BJ (cell line): ENCODE results near the gene CALHM2. TPM values are rescaled to one million over a fixed set of nuclear protein-coding genes. Genes with fewer than 3 reads are reported as not detected.

Experiments used
- CTCF ChIA-PET: fragments of 350-600 bp; formaldehyde crosslinking; extraction: SDS; loops from one replicate; lab custom pipeline; 2021; ENCODE audit warnings: antibody characterized with exemption, inconsistent platforms; lab: Yijun Ruan, JAX
- POLR2A ChIA-PET: fragments of 300-600 bp; sonication (Branson Sonifier 250); formaldehyde crosslinking; extraction: SDS; loops from one replicate; lab custom pipeline; 2021; ENCODE audit warnings: antibody characterized with exemption; lab: Charles Lee
- DNase-seq: peaks from one replicate; pipeline ENCODE4 v3.0.0-alpha.2; 2011; ENCODE audit warnings: low read depth
- H3K27me3 ChIP-seq: 2 replicates; pipeline ENCODE4 v1.6.0; 2011; ENCODE audit warnings: low read length; ENCODE audit not compliant: control insufficient read depth, insufficient read depth
- H3K36me3 ChIP-seq: 2 replicates; pipeline ENCODE4 v1.5.1; 2011; ENCODE audit warnings: low read length; ENCODE audit not compliant: control insufficient read depth, insufficient read depth
- H3K4me3 ChIP-seq: 2 replicates; pipeline ENCODE4 v1.5.1; 2011; ENCODE audit warnings: low read depth, mild to moderate bottlenecking, control low read depth, low read length
- polyA plus RNA-seq: library from polyadenylated mRNA; depleted of rRNA; stranded (reverse); fragments of >200 nt; gene quantifications from 2 replicates; pipeline ENCODE4 v1.2.3, GENCODE V29; 2011
- TF ChIP-seq, protein P1 (sequence below): IDR thresholded peaks from 2 replicates; pipeline ENCODE4 v1.5.1; 2011; ENCODE audit warnings: low read depth, mild to moderate bottlenecking, control low read depth, inconsistent platforms, low read length, moderate library complexity; ENCODE audit not compliant: insufficient read depth

Gene CALHM2
- polyA plus RNA-seq, 1 experiment = 80.1 TPM

- no peak for DNase-seq
Observed at GRCh38 chr10:103455235-103455634, 3.1 kb upstream of the CALHM2 start.

DNA sequence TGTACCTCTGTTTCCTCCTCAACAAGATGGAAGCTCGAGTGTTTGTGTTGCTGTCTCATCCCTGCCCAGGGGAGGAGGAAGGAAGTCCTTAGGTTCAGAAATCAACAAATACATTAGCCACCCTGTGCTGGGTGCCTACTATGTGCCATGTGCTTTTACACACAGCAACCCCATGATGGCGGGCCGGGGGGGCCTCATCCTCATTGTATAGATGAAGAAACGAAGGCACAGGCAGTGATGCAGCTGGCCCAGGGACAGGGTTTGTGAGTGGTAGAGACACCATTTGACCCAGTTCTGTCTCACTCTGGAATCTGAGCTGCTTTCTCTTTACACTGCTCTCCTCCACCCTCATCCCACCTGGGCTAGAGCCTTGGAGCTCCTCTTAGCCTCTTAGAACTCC is 1.9 kb upstream of the CALHM2 start:
- ChIA-PET POLR2A (no interaction called here), CTCF (interaction anchor here (1.0 kb wide), 1 partner anchor 26 kb away, joined by 3 read pairs; no protein-coding TSS in a partner anchor)
- TF ChIP-seq, protein P1, sequence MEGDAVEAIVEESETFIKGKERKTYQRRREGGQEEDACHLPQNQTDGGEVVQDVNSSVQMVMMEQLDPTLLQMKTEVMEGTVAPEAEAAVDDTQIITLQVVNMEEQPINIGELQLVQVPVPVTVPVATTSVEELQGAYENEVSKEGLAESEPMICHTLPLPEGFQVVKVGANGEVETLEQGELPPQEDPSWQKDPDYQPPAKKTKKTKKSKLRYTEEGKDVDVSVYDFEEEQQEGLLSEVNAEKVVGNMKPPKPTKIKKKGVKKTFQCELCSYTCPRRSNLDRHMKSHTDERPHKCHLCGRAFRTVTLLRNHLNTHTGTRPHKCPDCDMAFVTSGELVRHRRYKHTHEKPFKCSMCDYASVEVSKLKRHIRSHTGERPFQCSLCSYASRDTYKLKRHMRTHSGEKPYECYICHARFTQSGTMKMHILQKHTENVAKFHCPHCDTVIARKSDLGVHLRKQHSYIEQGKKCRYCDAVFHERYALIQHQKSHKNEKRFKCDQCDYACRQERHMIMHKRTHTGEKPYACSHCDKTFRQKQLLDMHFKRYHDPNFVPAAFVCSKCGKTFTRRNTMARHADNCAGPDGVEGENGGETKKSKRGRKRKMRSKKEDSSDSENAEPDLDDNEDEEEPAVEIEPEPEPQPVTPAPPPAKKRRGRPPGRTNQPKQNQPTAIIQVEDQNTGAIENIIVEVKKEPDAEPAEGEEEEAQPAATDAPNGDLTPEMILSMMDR = no peak
- Histone ChIP-seq H3K4me3 (no peak overlapping the region), H3K27me3 (no peaks in the 10 kb centered on the region), H3K36me3 (peaks cover 12% of the 10 kb centered on the region)
- DNase-seq = no peak

More at GRCh38 chr10:103455235-103455634, 3.1 kb upstream of the CALHM2 start:
- Histone ChIP-seq H3K27me3 (no peaks in the 10 kb centered on the region), H3K4me3 (no peak overlapping the region), H3K36me3 (peaks cover 2% of the 10 kb centered on the region; the same call in 1 of the 2 replicates)
- CTCF ChIA-PET = interaction anchor here (0.8 to 0.9 kb wide), 2 partner anchors 22 to 30 kb away, joined by 3 read pairs; no protein-coding TSS in a partner anchor
- POLR2A ChIA-PET = no interaction called here
- TF ChIP-seq, protein P1 = no peak

GRCh38 chr10:103452506-103453230 is 498 bp upstream of the CALHM2 start:
- TF ChIP-seq, protein P1 = no peak
- Histone ChIP-seq H3K27me3 (no peaks in the 10 kb centered on the region), H3K36me3 (peaks cover 14% of the 10 kb centered on the region), H3K4me3 (peak overlapping the region; percentile 71)
- no peak for DNase-seq
- ChIA-PET POLR2A (no interaction called here), CTCF (interaction anchor here (0.9 to 4.1 kb wide), 5 partner anchors 28 to 36 kb away, joined by 3 to 32 read pairs (median 5); no protein-coding TSS in a partner anchor)

GRCh38 chr10:103451091-103451813 is 918 bp downstream of the CALHM2 start:
- H3K27me3 ChIP-seq = no peaks in the 10 kb centered on the region
- DNase-seq = no peak
- TF ChIP-seq, protein P1 = no peak
- POLR2A ChIA-PET = no interaction called here
- CTCF ChIA-PET = interaction anchor here (0.8 to 4.1 kb wide), 4 partner anchors 30 to 50 kb away, joined by 3 to 32 read pairs (median 7); no protein-coding TSS in a partner anchor
- peaks cover 21% of the 10 kb centered on the region for H3K36me3 ChIP-seq
- peak overlapping the region; percentile 71 for H3K4me3 ChIP-seq

GRCh38 chr10:103450201-103450695 is 1.9 kb downstream of the CALHM2 start:
- ChIA-PET POLR2A (no interaction called here), CTCF (interaction anchor here (4.1 kb wide), 1 partner anchor 34 kb away, joined by 32 read pairs; no protein-coding TSS in a partner anchor)
- peak overlapping the region; percentile 71 for H3K4me3 ChIP-seq
- no peak for DNase-seq
- H3K36me3 ChIP-seq = peaks cover 29% of the 10 kb centered on the region
- TF ChIP-seq, protein P1 = no peak
- H3K27me3 ChIP-seq = no peaks in the 10 kb centered on the region
